Adipocyte (in vitro differentiated cells): ENCODE measurements around the gene PTPRN2.
"Not testable (repeated sequence)": the region's sequence is repeated elsewhere in the genome, so short reads cannot be mapped to it uniquely, and the experiment has no call there.

ENCODE experiments used
- DNase-seq: peaks from one replicate; pipeline ENCODE4 v3.0.0-alpha.2; 2015; ENCODE audit warnings: low read depth
- H3K27me3 ChIP-seq: replicated peaks from 2 replicates; pipeline ENCODE4 v1.7.0; 2013; ENCODE audit warnings: mild to moderate bottlenecking, low read length, moderate library complexity; ENCODE audit not compliant: control insufficient read depth, insufficient read depth
- H3K36me3 ChIP-seq: 2 replicates; pipeline ENCODE4 v1.7.0; 2013; ENCODE audit warnings: low read length, mild to moderate bottlenecking, moderate library complexity; ENCODE audit not compliant: control insufficient read depth, insufficient read depth, severe bottlenecking
- H3K4me1 ChIP-seq: 2 replicates; pipeline ENCODE4 v1.7.0; 2013; ENCODE audit warnings: mild to moderate bottlenecking, low read length, moderate library complexity; ENCODE audit not compliant: control insufficient read depth, insufficient read depth
- H3K4me3 ChIP-seq: 2 replicates; pipeline ENCODE4 v1.7.0; 2013; ENCODE audit warnings: mild to moderate bottlenecking, low read length, moderate library complexity
- H3K9ac ChIP-seq: 2 replicates; pipeline ENCODE4 v1.7.0; 2013; ENCODE audit warnings: mild to moderate bottlenecking, low read length, moderate library complexity
- H3K9me3 ChIP-seq: 2 replicates; pipeline ENCODE4 v1.7.0; 2013; ENCODE audit warnings: mild to moderate bottlenecking, low read length, moderate library complexity; ENCODE audit not compliant: control insufficient read depth

Gene PTPRN2

DNA sequence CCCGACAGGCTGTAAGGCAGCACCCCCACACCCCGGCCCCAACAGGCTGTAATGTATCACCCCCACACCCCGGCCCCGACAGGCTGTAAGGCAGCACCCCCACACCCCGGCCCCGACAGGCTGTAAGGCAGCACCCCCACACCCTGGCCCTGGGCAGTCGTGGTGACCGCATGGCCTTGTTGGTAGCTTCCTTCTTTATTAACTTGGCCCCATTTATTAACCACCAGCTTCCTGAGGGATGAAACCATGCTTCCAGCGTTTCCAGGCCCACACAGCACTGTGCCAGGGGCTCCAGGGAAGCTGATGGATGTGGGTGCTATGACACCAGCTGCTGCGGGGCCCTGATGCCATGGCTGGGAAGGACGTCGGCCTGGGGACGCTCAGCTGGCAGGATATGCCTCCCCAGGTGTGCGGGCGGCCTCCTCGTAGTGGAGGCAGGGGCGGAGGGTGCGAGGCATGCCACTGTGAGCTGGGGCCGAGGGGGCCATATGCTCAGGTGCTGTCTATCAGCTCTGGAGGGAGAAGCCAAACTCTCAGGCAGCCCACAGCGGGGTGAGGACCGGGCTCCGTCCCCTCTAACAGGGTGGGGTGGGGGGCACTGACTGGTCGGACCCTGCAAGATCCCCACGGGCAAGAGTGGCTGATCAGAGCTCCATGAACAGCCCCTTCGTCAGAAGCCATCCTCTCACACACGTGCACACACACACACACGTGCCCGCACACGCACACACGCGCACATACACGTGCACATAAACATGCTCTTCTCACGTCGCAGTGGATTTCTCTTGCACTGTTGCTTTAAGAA is 311.0 kb downstream of the PTPRN2 start:
- H3K4me3 ChIP-seq, result no peak overlapping the region
- H3K4me1 ChIP-seq, result no peaks in the 10 kb centered on the region
- H3K36me3 ChIP-seq, result no peaks in the 10 kb centered on the region
- no peak overlapping the region for H3K9ac ChIP-seq
- no peaks in the 10 kb centered on the region for H3K9me3 ChIP-seq
- no peaks in the 10 kb centered on the region for H3K27me3 ChIP-seq
- no peak for DNase-seq

DNA sequence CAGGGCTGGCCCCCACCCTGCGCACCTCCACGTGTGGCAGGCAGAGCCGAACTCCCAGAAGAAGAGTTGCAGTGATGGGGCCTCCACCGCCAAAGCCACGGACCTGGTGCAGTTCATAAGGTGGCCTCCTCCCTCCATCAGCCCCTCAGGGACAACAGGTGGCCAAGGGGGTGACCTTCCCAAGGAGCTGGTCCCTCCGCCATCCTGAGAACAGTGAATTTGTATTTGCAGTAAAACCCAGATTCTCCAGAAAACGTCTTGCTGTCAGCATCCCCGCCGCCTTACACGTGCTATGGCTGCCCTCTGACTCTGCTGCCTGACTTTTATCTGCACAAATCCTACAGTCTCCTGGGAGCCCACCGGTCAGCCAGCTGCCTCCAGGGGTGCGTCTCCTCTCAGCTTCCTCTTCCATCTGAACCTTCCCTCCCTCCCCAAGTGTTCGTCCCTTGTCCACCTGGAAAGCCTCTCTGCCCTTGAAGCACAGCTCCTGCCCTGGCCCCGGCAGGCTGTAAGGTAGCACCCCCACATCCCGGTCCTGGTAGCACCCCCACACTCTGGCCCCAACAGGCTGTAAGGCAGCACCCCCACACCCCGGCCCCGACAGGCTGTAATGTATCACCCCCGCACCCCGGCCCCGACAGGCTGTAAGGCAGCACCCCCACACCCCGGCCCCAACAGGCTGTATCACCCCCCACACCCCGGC is 311.8 kb downstream of the PTPRN2 start:
- H3K4me1 ChIP-seq, result no peaks in the 10 kb centered on the region
- no peak for DNase-seq
- H3K4me3 ChIP-seq, result no peak overlapping the region
- no peaks in the 10 kb centered on the region for H3K27me3 ChIP-seq
- no peak overlapping the region for H3K9ac ChIP-seq
- H3K9me3 ChIP-seq, result no peaks in the 10 kb centered on the region
- H3K36me3 ChIP-seq, result no peaks in the 10 kb centered on the region

- no peak for DNase-seq
- Histone ChIP-seq H3K4me1 (no peaks in the 10 kb centered on the region), H3K36me3 (no peaks in the 10 kb centered on the region), H3K9ac (no peak overlapping the region), H3K9me3 (no peaks in the 10 kb centered on the region), H3K27me3 (no peaks in the 10 kb centered on the region), H3K4me3 (no peak overlapping the region)
Measured at GRCh38 chr7:158274996-158275395, 312.6 kb downstream of the PTPRN2 start.

DNA sequence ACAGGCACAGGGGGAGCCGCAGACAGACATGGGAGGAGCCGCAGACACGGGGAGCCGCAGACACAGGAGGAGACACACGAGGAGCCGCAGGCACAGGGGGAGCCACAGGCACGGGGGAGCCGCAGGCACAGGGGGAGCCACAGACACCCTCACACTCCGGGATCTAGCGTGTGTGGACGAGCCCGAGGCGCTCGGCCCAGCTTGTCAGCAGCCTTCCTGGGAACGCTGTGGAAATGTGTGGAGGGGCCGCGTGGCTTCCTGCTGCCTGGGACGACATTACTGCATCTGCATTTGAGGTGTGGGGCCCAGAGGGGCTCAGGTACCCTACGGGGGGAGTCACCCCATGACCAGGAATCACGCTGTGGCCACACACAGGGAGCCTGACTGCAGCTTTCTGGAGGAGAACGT is 313.2 kb downstream of the PTPRN2 start:
- Histone ChIP-seq H3K9me3 (no peaks in the 10 kb centered on the region), H3K9ac (no peak overlapping the region), H3K36me3 (no peaks in the 10 kb centered on the region), H3K27me3 (no peaks in the 10 kb centered on the region), H3K4me1 (no peaks in the 10 kb centered on the region), H3K4me3 (no peak overlapping the region)
- DNase-seq, result no peak

DNA sequence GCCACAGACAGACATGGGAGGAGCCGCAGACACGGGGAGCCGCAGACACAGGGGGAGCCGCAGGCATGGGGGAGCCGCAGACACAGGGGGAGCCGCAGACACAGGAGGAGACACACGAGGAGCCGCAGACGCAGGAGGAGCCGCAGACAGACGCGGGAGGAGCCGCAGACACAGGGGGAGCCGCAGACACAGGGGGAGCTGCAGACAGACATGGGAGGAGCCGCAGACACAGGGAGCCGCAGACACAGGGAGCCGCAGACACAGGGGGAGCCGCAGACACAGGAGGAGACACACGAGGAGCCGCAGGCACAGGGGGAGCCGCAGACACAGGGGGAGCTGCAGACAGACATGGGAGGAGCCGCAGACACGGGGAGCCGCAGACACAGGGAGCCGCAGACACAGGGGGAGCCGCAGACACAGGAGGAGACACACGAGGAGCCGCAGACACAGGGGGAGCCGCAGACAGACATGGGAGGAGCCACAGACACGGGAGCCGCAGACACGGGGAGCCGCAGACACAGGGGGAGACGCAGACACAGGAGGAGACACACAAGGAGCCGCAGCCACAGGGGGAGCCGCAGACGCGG is 313.8 kb downstream of the PTPRN2 start:
- not testable (repeated sequence) for H3K9me3 ChIP-seq

GRCh38 chr7:158273138-158273651 is 314.4 kb downstream of the PTPRN2 start:
- no peak for DNase-seq
- no peak overlapping the region for H3K4me3 ChIP-seq
- no peaks in the 10 kb centered on the region for H3K9me3 ChIP-seq
- no peaks in the 10 kb centered on the region for H3K27me3 ChIP-seq
- no peak overlapping the region for H3K9ac ChIP-seq
- H3K4me1 ChIP-seq, result no peaks in the 10 kb centered on the region
- H3K36me3 ChIP-seq, result no peaks in the 10 kb centered on the region

More for the DNA sequence above, 313.8 kb downstream of the PTPRN2 start:
- not testable (repeated sequence) for H3K9ac ChIP-seq, H3K4me3 ChIP-seq, H3K4me1 ChIP-seq, H3K36me3 ChIP-seq, H3K27me3 ChIP-seq, DNase-seq

GRCh38 chr7:158272509-158273137 is 315.0 kb downstream of the PTPRN2 start:
- Histone ChIP-seq H3K27me3 (no peaks in the 10 kb centered on the region), H3K9me3 (no peaks in the 10 kb centered on the region), H3K4me3 (no peak overlapping the region), H3K36me3 (no peaks in the 10 kb centered on the region), H3K9ac (no peak overlapping the region), H3K4me1 (no peaks in the 10 kb centered on the region)
- DNase-seq, result no peak

DNA sequence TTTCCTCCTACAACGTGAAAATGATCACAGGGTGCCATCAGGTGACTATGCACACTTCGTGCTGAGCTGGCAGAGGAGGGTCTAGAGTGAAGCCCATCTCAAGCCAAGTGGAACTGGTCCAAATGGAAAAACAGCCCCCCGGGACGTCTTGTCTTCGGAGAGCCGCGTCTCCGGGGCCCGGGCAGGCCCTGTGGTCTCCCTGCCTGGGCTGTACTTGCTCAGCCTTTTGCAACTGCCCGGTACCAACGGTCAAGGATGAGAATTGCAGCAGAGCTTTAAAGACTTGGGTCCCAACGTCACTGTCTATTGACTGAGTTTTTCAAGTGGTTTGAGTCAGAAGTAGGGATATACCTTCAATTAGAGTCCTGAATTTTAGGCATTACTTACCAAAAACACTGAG is 315.5 kb downstream of the PTPRN2 start:
- H3K27me3 ChIP-seq, result no peaks in the 10 kb centered on the region
- DNase-seq, result no peak
- H3K9ac ChIP-seq, result no peak overlapping the region
- H3K36me3 ChIP-seq, result no peaks in the 10 kb centered on the region
- no peak overlapping the region for H3K4me3 ChIP-seq
- H3K4me1 ChIP-seq, result no peaks in the 10 kb centered on the region
- no peaks in the 10 kb centered on the region for H3K9me3 ChIP-seq

DNA sequence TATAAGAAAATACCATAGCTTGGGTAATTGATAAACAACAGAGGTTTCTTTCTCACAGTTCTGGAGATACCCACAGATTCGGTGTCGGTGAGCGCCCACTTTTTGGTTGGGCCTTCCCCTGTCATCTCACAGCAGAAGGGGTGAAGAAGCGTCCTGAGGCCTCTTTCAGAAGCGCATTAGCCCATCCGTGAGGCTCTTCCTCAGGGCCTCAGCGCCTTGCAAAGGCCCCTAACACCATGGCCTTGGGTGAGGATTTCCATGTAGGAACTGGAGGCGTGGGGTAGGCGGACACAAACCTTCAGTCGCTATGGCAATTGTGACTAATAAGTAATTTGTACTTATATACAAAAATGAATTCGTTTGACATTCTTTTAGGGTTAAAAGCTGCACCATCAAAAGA is 316.0 kb downstream of the PTPRN2 start:
- Histone ChIP-seq H3K4me3 (no peak overlapping the region), H3K4me1 (no peaks in the 10 kb centered on the region), H3K27me3 (no peaks in the 10 kb centered on the region), H3K9ac (no peak overlapping the region), H3K36me3 (no peaks in the 10 kb centered on the region), H3K9me3 (no peaks in the 10 kb centered on the region)
- no peak for DNase-seq

DNA sequence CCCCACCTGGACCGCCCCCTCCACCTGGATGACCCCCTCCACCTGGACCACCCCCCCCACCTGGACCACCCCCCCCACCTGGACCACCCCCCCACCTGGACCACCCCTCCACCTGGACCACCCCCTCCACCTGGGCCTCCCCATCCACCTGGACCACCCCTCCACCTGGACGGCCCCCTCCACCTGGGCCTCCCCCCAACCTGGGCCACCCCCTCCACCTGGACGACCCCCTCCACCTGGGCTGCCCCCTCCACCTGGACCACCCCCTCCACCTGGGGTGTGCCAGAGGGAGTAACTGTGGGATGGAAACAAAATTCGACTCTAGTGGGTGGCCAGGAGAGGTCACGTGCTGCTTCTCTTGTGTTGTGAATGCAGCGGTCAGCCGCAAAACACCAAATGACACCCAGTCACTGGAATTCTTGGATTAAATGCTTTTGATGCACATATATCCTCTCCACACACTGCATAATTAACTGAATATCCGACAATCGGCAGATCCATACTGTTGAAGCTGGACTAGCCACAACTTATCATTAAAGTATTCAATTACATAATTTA is 316.7 kb downstream of the PTPRN2 start:
- Histone ChIP-seq H3K9ac (no peak overlapping the region), H3K27me3 (no peaks in the 10 kb centered on the region), H3K9me3 (no peaks in the 10 kb centered on the region), H3K4me3 (no peak overlapping the region), H3K4me1 (no peaks in the 10 kb centered on the region), H3K36me3 (no peaks in the 10 kb centered on the region)
- DNase-seq, result no peak
